ENCODE results near the gene RNASE8. TPM values are rescaled to one million over a fixed set of nuclear protein-coding genes. Genes with fewer than 3 reads are reported as not detected.

The RNASE8 gene
- total and polyA plus RNA-seq, 2 of the 8 experiments (the other 6 are each of a cell fraction or from before 2014, with no cell fraction given): not detected

DNA sequence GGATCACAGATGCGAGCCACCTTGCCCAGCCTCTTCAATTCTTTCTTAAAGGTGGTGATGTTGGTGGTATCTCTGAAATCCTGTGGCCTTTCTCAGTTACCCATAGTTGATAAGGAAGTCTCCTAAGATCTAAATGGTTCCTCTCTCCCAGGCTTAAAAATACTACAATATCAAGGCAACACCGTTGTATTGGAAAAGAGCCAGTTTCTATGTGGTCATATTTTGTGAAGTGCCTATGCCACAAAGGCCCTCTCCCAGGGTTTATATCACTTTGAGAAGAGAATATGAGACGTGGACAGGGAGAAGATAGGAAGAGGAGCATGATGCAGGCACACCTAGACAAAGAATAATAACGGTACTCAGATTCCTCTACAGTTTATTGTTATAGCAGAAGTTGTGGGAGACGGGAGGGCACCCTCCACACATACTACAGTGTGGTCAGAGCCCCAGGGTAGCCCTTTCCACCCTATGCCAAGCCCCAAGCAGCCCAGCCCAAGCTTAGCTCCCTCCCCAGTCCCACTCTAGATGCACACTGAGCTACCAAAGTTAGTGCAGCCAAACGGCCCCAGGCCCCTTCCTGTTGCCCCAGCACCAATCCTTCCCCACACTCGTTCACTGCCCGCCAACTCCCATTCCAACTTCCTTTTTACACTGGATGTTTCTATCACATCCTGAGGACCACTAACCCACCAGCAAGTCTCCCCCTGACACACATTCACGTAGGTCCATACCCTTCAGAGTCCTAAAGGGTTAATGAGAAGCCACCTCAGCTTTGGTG, 41.0 kb upstream of the RNASE8 start:
- H4K5ac ChIP-seq (ENCODE audit: insufficient read length, low read depth, low read length): no peak overlapping the region
- FAIRE-seq (no peak), DNase-seq (ENCODE audit: low read depth in 1 of 2, low spot score in 2 of 2) (no peak)
- H3K14ac ChIP-seq (ENCODE audit: insufficient read length): no peak overlapping the region
- no peak overlapping the region for H3K4ac ChIP-seq (replicated peaks; ENCODE audit: insufficient read length, low read depth, low read length)
- CTCF ChIA-PET (ENCODE audit: partially characterized antibody): interaction anchor here (0.9 to 16.1 kb wide), 16 partner anchors 9 to 601 kb away, joined by 3 to 371 read pairs (median 41); partner anchors contain the start of genes ARHGEF40, RNASE13, RNASE7 and SLC39A2
- no peak overlapping the region for H2BK15ac ChIP-seq (ENCODE audit: low read length)
- no peak overlapping the region for H2BK120ac ChIP-seq (replicated peaks; ENCODE audit: low read depth, low read length)
- no peak for TF ChIP-seq ASH2L (IDR thresholded peaks at IDR 0.05; ENCODE audit: low read length)
- TF ChIP-seq, protein P1, sequence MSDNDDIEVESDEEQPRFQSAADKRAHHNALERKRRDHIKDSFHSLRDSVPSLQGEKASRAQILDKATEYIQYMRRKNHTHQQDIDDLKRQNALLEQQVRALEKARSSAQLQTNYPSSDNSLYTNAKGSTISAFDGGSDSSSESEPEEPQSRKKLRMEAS (IDR thresholded peaks at IDR 0.05): no peak
- no peak for TF ChIP-seq TBP (IDR thresholded peaks at IDR 0.05; ENCODE audit: low read depth, low read length)
- TF ChIP-seq POLR2AphosphoS5 (IDR thresholded peaks at IDR 0.05; ENCODE audit: low read depth, low read length): no peak
- TF ChIP-seq NANOG (IDR thresholded peaks at IDR 0.05; ENCODE audit: insufficient read depth, low read depth, low read length, poor library complexity, severe bottlenecking): no peak
- no peak overlapping the region for H3K4me3 ChIP-seq (ENCODE audit: extremely low read depth in 1 of 4, insufficient read depth in 2 of 4, low read depth in 3 of 4, low read length in 4 of 4)
- no peaks in the 10 kb centered on the region for H4K20me1 ChIP-seq (replicated peaks in 1 of 2; ENCODE audit: control insufficient read depth in 1 of 2, insufficient read depth in 2 of 2, low read length in 2 of 2)
- 86% methylated on average over 9 of the region's 9 CpGs; no CpG with 5 or more reads in 1 of the 2 experiments for WGBS, 2 experiments (ENCODE audit: extremely low coverage in 1 of 2, insufficient coverage in 1 of 2, insufficient read length in 1 of 2, insufficient replicate concordance in 2 of 2, low coverage in 1 of 2, low lambda C conversion rate in 2 of 2, missing lambda C conversion rate in 1 of 2)
- H3K27ac ChIP-seq (ENCODE audit: low read depth, low read length): no peak overlapping the region
- no peaks in the 10 kb centered on the region for H3K9me3 ChIP-seq (ENCODE audit: insufficient read depth in 2 of 2, low read depth in 1 of 2, low read length in 1 of 2)
- POLR2A ChIA-PET (ENCODE audit: partially characterized antibody): interaction anchor here (0.6 to 2.8 kb wide), 6 partner anchors 8 to 71 kb away, joined by 3 to 36 read pairs (median 7); partner anchors contain the start of genes NDRG2 and RNASE7
- no peak overlapping the region for H3K18ac ChIP-seq (ENCODE audit: extremely low read depth, low read length)
- H4K8ac ChIP-seq (ENCODE audit: extremely low read depth, insufficient read depth, low read length): no peak overlapping the region
- no peak overlapping the region for H3K56ac ChIP-seq (replicated peaks; ENCODE audit: insufficient read length, low read depth, low read length)
- H2AFZ ChIP-seq (ENCODE audit: low read length): no peak overlapping the region
- no peak overlapping the region for H3K9ac ChIP-seq (replicated peaks in 1 of 4; ENCODE audit: extremely low read depth in 1 of 4, low read depth in 3 of 4, low read length in 3 of 4)
- H3K27me3 ChIP-seq (replicated peaks in 1 of 4; ENCODE audit: control insufficient read depth in 3 of 4, extremely low read depth in 1 of 4, insufficient read depth in 3 of 4, low read length in 3 of 4): no peaks in the 10 kb centered on the region
- no peak overlapping the region for H2BK20ac ChIP-seq (ENCODE audit: low read length)
- H2BK12ac ChIP-seq (ENCODE audit: low read depth, low read length): no peak overlapping the region
- no peak overlapping the region for H4K91ac ChIP-seq (replicated peaks; ENCODE audit: insufficient read length, low read length)
- no peaks in the 10 kb centered on the region for H3K23me2 ChIP-seq (ENCODE audit: low read depth, low read length)
- no peaks in the 10 kb centered on the region for H3K79me1 ChIP-seq (ENCODE audit: low read depth, low read length)
- peaks cover 0 to 5% (median under 1%) of the 10 kb centered on the region in 4 experiments; a peak in 3 of 8 replicates for H3K36me3 ChIP-seq (ENCODE audit: control insufficient read depth in 2 of 4, insufficient read depth in 4 of 4, low read length in 3 of 4)
- no peak overlapping the region for H2AK5ac ChIP-seq (ENCODE audit: low read depth, low read length)
- H3K4me2 ChIP-seq (ENCODE audit: insufficient read depth in 1 of 2, low read depth in 2 of 2, low read length in 2 of 2): no peak overlapping the region
- H3K4me1 ChIP-seq (replicated peaks in 1 of 4; ENCODE audit: control insufficient read depth in 3 of 4, insufficient read depth in 4 of 4, low read length in 3 of 4): peaks cover 2 to 7% (median 5%) of the 10 kb centered on the region in 4 experiments; a peak in 5 of 7 replicates
- H3K79me2 ChIP-seq (ENCODE audit: control insufficient read depth in 1 of 2, insufficient read depth in 2 of 2, low read length in 2 of 2): no peaks in the 10 kb centered on the region
- no peak overlapping the region for H2BK5ac ChIP-seq (ENCODE audit: low read depth, low read length)
- H3K23ac ChIP-seq (ENCODE audit: insufficient read length): no peak overlapping the region
